HG03558 (cell line): ENCODE measurements around the gene SFTA2.
A peak's percentile ranks its signal among the peaks of the same experiment; 100 is the strongest.
"Not testable (repeated sequence)": the region's sequence is repeated elsewhere in the genome, so short reads cannot be mapped to it uniquely, and the experiment has no call there.

ENCODE experiments used
- ATAC-seq: cut with Tn5 transposase; IDR thresholded peaks from one replicate; pipeline ENCODE4 v1.9.1; 2021; ENCODE audit warnings: moderate number of reproducible peaks; ENCODE audit not compliant: unreplicated experiment; ENCODE audit errors: extremely low read depth

SFTA2 gene

DNA sequence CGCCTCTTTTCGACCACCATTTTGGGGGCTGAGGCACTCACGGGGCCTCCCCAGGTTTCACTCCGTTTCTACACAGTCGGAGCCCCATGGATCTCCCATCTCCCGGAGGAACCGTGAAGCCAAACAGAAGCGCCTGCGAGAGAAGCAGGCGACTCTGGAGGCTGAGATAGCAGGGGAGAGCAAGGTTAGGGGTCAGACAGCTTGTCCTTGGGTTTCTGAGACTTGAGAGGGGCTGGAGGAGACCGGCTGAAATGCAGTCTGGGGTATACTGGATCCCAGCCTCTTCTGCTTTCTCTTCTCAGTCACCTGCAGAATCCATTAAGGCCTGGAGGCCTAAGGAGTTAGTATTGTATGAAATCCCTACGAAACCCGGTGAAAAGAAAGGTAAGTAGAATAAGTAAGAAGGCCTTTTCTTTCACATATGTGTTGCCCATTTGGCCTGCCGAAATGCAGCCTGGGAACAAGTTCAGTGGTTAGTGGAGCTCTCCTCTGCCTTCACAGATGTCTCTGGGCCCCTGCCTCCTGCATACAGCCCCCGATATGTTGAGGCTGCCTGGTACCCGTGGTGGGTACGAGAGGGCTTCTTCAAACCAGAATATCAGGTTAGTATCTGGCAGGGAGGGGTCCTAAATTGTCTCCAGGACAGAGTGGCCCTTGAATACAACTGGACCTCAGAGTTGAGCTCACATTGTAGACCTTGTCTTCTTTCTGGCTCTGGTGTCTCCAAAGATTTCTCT is 16.9 kb downstream of the SFTA2 start:
- ATAC-seq, result no peak

DNA sequence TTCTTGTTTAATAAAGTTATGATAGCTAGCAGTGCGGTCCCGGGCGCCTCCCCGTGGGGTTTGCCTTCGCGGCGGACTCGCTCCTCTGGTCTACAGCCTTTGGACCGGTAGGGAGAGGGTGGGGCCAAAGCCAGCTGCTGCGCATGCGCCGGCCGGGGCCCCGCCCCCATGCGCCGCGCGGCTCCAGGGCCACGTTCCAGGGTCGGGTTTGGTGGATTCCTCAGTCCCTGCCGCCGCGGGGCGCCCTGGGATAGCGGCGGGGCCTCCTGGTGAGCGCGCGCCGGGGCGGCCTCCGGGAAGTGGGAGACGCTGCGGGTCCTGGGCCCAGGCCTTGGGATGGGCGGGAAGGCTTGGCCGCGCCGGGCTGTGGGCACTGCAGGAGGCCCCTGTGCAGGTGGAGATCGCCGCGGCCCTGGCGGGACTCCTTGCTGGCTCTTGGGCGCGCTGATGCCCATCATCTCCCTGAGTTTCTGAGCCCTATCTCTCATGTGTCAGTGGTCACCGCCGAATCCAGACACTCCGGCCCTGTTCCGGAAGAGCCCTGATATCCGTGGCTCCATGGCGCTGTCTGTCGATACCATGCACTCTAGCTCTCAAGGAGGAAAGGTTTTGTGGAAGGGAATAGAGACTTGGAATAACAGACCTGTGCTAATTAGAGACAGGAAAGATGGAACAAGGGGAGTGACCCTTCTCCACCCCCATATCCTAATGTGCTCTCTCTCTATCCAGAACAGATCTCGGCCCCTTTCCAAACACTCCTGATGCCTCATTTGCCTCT is 17.7 kb downstream of the SFTA2 start, which contains the start of gene VARS2:
TSS of gene VARS2 (plus strand) at position 163 of the 778 bp plus-strand sequence. CDS start at position 762, 599 bp downstream.
- peak; percentile 56 for ATAC-seq

DNA sequence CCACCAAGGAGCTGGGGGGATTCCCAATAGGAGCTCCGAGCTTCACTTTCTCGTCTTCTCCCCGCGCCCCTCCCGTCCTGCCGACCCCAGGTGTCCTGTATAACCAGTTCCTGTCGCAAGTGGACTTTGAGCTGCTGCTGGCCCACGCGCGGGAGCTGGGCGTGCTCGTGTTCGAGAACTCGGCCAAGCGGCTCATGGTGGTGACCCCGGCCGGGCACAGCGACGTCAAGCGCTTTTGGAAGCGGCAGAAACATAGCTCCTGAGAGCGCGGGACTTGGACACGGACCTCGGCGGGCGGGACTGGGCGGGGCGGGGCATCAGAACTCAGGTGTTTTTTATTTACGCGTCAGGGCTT is 18.3 kb downstream of the SFTA2 start:
- no peak for ATAC-seq

DNA sequence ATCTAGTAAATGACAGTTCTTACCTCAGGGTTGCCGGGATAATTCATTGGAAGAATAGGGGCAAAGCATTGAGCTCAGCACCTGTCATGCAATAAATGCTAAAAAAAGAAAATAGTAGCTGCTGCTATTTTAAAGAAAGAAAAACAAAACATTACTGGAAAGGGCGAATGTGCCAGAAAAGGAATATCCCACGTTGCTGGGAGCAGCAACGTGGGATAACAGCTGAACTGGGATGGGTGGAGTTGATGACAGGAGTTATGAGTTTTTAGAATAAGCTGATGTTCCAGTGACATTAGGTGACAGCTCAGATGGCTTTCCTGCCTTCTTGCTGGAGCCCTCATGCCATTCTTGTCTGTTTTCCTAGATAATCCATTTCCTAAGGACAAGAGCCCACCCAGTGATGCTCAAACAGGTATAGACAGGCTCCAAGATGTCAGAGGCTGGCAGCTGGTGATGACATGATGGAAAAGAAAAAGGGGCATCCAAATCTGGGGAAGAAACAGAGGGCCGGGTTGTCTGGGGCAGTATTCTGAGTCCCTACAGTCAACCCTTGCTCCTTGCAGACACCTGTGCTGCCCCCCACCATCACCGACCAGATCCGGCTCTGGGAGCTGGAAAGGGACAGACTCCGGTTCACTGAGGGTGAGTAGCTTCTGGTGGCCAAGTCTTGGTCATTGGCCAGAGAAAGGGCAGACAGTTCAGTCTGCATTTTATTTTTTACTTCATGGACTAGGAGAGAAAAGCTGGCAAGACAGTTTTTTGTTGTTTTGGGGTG is 19.0 kb downstream of the SFTA2 start:
- ATAC-seq, result no peak

DNA sequence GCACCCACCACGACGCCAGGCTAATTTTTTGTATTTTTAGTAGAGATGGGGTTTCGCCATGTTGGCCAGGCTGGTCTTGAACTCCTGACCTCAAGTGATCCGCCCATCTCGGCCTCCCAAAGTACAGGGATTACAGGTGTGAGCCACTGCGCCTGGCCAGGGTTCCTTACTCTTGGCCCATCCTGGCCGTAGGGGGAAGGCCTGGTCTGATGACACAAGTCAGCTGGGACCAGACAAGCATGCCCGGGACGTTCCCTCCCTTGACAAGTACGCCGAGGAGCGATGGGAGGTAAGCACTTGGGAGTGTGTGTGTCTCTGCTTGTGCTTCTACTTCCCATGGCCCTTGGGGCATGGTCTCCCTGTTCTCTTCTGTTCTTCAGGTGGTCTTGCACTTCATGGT is 21.5 kb downstream of the SFTA2 start:
- not testable (repeated sequence) for ATAC-seq

DNA sequence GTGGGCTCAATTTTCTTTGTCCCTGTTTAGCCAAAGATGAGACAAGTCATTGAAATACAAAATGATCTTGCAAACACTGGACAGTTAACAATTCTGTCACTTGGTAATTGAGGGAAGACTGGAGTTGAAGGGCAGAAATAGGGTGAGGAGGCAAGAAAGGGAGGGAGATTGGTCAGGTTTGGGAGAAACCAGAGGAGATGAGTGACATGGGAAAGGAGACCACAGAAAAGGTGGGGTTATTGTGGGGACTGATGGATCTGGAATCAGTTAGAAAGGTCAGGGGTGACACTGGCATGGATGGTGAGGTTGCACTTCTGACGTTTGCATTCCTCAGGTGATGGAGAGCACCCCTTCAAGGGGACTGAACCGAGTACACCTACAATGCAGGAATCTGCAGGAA is 23.3 kb downstream of the SFTA2 start:
- no peak for ATAC-seq

DNA sequence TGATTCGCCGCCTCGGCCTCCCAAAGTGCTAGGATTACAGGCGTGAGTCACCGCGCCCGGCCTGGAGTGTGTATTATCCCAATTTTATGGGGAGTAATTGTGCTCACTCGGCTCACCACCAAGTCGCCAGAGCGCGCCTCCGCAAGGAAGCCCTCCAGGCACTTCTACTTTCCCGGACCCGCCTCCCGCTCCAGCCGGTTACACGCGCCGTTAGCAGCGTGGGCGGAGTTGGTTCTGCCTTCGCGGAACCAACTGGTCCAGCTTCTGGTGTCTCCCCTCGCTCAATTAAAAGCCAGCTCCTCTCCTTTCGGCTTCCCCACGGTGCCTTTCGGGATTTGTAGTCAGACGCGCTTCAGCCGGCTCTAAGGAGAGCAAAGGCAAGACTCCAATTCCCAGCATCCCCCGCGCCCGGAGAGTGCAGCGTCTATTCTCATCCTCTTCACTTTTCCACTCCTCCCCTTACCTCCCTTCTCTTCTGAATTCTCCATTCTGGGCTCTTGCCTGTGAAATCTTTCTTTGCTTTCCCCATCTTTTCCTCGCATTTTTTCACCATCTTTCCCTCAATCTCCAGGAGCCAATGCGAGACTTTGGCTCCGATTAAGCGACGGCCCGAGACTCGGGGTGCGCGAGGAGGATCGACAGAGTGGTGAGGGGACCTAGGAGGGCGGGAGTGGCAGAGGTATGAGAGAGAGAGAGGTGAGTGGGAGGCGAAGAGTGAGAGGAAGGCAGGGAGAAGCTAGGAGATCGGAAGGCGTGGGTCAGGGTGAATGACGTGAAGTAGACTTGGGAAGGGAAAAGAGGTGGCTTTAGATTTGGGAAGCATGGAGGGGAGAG is 24.0 kb downstream of the SFTA2 start, which contains the start of gene GTF2H4:
TSS of gene GTF2H4 (plus strand) at position 450 of the 834 bp plus-strand sequence.
- peak; percentile 71 for ATAC-seq

DNA sequence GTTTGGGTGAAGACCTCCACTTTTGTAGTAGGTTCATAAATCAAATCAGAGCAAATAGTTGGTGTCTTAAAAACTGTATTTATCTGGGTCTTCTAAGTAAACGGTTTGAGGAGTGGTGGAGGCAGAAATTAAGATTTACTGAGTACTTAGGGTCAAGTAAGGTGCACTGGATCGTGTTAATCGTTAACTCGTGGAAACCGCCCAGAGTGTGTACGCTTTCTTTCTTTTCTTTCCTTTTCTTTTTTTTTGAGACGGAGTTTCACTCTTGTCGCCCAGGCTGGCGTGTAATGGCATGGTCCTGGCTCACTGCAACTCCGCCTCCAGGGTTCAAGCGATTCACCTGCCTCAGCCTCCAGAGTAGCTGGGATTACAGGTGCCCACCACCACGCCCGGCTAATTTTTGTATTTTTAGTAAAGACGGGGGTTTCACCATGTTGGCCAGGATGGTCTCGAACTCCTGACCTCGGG is 24.6 kb downstream of the SFTA2 start:
- ATAC-seq, result not testable (repeated sequence)

DNA sequence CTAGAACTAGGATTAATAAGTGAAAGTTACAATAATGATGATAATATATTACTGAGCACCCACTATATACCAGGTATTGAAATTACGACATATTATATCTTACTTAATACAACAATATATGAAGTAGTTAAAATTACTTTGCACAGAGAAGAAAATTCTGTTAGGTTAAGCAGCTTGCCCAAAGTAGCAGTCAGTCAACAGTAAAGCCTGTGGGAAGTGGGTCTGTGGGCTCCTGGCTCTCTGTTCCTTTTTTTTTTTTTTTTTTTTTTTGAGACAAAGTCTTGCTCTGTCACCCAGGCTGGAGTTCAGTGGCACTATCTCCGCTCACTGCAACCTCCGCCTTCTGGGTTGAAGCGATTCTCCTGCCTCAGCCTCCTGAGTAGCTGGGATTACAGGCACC is 28.7 kb downstream of the SFTA2 start:
- ATAC-seq, result no peak

DNA sequence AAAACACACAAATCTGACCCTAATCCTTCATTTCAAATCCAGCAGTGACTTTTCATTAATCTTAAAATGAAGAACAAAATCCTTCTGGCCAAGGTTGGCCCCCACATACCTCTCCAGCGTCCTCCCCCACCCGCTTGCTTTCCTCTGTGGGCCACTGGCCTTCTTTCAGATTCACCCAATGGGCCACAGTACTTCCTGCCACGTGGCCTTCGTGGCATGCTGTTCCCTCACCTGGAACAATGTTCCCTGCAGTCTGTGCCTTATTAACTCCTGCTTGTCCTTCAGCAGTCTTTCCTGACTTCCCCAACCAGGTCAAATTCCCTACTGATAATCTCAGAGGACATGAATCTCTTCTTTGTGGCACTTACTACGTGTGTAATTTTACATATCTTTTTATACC is 29.3 kb downstream of the SFTA2 start:
- ATAC-seq, result no peak

DNA sequence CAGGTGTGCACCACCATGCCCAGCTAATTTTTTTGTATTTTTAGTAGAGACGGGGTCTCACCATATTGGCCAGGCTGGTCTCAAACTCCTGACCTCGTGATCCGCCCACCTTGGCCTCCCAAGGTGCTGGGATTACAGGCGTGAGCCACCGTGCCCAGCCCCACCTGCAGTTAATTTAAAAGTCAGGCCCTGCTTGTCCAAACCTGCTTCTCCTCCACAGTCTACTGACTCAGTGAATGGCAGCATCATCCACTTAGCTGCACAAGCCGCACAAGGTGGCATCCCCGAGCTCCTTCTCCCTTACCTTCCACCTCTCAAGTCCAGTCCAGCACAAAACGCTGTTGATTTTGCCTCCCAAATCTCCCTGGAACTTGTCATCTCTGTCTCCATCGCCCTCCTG is 29.8 kb downstream of the SFTA2 start:
- ATAC-seq, result not testable (repeated sequence)

DNA sequence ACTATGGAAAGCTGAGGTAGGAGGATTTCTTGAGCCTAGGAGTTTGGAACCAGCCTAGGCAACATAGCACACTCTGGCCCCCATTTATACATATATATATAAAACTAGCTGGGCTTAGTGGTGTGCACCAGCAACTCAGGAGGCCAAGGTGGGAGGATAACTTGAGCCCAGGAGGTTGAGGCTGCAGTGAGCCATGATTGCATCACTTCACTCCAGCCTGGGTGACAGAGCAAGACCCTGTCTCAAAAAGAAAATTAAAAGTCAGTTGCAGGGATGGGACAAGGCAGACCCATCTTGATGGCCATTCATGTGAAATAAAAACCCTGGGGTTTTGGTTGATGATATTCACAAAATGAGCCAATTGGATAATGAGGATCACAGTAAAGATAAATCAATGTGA is 30.5 kb downstream of the SFTA2 start:
- ATAC-seq, result no peak

DNA sequence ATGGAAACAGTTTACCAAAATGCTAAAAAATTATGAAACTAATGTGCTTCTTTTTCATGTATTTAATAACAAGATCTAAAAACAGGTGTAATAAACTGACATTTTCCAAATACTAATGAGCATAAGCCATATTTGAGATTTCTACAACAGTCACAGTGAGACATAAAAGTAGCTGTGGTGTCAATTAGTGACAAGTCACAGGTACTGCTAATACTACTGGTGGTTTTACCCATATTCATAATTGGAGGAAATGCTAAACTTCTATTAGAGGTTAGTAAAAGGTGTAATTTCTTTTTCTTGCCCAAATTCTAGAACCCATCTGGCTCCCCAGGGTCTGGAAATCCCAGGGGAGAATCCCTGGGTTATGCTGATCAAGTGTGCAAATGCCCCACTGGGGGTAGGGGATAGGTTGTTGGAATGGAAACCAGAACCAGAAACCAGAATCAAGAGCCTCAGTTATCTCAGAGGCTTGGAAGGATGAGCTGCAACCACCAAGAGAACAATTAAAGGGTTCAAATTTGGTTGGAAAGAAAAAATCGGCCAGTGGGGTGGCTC is 31.0 kb downstream of the SFTA2 start:
- no peak for ATAC-seq

DNA sequence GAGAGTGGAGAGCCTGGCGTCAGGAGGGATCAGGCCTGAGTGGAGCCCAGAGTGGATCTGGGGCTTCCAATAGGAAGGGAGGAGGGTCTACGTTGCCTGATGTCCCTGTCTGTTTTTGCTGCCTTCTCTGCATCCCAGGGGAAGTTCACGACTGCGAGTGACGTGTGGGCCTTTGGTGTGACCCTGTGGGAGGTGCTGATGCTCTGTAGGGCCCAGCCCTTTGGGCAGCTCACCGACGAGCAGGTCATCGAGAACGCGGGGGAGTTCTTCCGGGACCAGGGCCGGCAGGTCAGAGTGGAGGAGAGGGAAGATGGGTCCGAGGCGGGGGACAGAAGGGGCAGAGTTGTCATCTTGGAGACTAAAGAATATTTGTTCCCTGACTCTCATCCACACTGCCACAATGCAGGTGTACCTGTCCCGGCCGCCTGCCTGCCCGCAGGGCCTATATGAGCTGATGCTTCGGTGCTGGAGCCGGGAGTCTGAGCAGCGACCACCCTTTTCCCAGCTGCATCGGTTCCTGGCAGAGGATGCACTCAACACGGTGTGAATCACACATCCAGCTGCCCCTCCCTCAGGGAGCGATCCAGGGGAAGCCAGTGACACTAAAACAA is 33.1 kb downstream of the SFTA2 start:
- no peak for ATAC-seq

DNA sequence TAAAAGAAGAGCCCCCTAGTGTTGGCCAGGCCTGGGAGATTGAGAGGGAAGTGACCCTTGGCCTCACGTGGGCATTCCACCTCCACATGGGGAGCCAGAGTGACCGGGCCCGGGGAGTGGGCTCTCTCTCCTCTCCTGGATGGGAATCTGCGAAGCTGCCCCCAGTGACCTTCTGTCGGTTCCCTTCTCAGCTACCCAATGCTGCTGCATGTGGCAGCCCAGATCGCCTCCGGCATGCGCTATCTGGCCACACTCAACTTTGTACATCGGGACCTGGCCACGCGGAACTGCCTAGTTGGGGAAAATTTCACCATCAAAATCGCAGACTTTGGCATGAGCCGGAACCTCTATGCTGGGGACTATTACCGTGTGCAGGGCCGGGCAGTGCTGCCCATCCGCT is 34.1 kb downstream of the SFTA2 start:
- ATAC-seq, result no peak

DNA sequence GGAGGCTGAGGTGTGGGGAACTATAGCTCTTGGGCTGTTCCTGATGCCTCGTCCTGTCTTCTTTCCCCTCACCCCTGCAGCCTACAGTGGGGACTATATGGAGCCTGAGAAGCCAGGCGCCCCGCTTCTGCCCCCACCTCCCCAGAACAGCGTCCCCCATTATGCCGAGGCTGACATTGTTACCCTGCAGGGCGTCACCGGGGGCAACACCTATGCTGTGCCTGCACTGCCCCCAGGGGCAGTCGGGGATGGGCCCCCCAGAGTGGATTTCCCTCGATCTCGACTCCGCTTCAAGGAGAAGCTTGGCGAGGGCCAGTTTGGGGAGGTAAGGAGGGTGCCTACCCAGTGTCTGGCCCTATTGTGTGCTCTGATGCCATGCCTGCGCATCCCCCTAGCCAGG is 35.4 kb downstream of the SFTA2 start:
- ATAC-seq, result no peak

DNA sequence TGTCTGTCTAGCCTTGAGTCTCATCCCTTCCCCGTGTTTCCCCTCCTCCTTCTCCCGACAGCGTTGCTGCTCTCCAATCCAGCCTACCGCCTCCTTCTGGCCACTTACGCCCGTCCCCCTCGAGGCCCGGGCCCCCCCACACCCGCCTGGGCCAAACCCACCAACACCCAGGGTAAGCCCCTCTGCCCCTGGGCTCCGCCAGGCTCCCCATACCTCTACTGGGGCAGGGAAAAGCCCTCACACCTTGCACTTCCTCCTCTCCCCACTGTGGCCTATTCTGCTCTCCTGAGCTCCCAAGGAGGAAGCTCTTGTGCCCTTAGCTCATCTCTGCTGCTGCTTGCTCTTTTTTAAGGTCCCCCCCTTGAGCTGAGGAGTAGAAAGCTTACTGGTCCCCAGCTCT is 36.6 kb downstream of the SFTA2 start:
- no peak for ATAC-seq

DNA sequence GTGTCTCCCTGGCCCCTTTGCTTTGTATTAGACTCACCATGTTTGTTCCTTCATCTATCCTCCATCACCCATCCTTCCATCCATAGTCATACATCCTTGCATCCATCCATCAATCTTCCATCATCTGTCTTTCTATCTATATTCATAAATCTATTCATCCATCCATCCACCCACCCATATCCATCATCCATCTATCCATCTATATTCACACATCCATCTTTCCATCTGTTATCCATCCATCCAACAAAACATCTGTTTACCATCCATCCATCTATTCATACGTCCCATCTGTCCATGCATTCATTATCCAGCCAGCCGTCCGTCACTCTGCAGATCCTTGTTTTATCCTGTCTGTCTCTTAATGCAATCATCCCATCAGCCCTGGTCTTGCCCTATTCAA is 37.0 kb downstream of the SFTA2 start:
- no peak for ATAC-seq

DNA sequence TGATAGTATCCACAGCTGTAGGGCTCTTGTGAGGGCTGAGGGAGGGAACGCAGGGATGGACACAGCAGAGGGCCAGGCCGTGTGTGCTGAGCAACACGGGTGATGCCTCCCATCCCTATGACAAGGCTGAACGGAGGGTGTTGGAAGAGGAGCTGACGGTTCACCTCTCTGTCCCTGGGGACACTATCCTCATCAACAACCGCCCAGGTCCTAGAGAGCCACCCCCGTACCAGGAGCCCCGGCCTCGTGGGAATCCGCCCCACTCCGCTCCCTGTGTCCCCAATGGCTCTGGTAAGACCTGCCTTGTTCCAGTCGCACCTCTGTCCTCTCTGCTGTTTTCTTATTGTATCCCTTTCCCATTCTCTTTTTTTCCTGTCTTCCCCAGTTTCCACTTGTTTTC is 37.6 kb downstream of the SFTA2 start:
- ATAC-seq, result no peak
